Testis (tissue), 3 donors: Measurements from ENCODE around the gene AKAP8. TPM values are rescaled to one million over a fixed set of nuclear protein-coding genes. Genes with fewer than 3 reads are reported as not detected.

Experiments
- DNase-seq: peaks from one replicate; pipeline ENCODE4 v3.0.0-alpha.2; 2019
- H3K27ac ChIP-seq, 2 donors: fragments of 200-600 bp; sonication (generic); one replicate each; pipeline ENCODE4 v1.5.1; 2019
- H3K27me3 ChIP-seq: fragments of 200-600 bp; sonication (generic); one replicate; pipeline ENCODE4 v1.5.1; 2019
- H3K36me3 ChIP-seq: fragments of 200-600 bp; sonication (generic); one replicate; pipeline ENCODE4 v1.5.1; 2017; ENCODE audit warnings: low read depth; ENCODE audit errors: missing control alignments
- H3K4me1 ChIP-seq: fragments of 200-600 bp; sonication (generic); one replicate; pipeline ENCODE4 v1.5.1; 2019
- H3K4me3 ChIP-seq, 2 donors: fragments of 200-600 bp; sonication (generic); one replicate each; pipeline ENCODE4 v1.5.1; 2017 to 2019
- H3K9me3 ChIP-seq: fragments of 200-600 bp; sonication (generic); one replicate; pipeline ENCODE4 v1.5.1; 2017
- POLR2A ChIP-seq: fragments of 450-650 bp; IDR thresholded peaks from one replicate; pipeline ENCODE4 v1.6.1; 2017; ENCODE audit warnings: antibody characterized with exemption, mild to moderate bottlenecking, moderate library complexity
- WGBS, 2 donors: methylation state at CpG; one replicate each; pipeline ENCODE4 v1.1.5; 2018; 5-methylcytosine and 5-hydroxymethylcytosine counted together
- intact Hi-C: fragments of 100-400 bp; cut with DNase I; formaldehyde crosslinking; loops from one replicate; pipeline ENCODE4 v1.15.1; 2023; ENCODE audit warnings: low total_unique reads
- polyA plus RNA-seq: library from polyadenylated mRNA; stranded (reverse); fragments of 350-450 nt; fragmentation: Illumina TruSeq; extraction: RNeasy Lipid Tissue Mini Kit (QIAGEN cat#74804); gene quantifications from one replicate; pipeline ENCODE4 v1.2.3, GENCODE V29; 2014; ENCODE audit warnings: low read depth, low replicate concordance; ENCODE audit not compliant: insufficient read depth
- total RNA-seq, 2 donors: library from RNA; depleted of rRNA; stranded (reverse); fragments of >200 nt; gene quantifications; one replicate each; pipeline ENCODE4 v1.2.3, GENCODE V29; 2016
- TF ChIP-seq, protein P1 (sequence below), 3 experiments: fragments of 450-650 bp in 2 of 3; fragments of 200-600 bp in 1 of 3; sonication (generic) in 1 of 3; IDR thresholded peaks; one replicate each; pipeline ENCODE4 v1.5.1; 2016 to 2019; ENCODE audit warnings: antibody characterized with exemption in 3 of 3, mild to moderate bottlenecking in 2 of 3, moderate library complexity in 1 of 3

The AKAP8 gene
- total and polyA plus RNA-seq, 3 donors from 2014 or later, result 20.1 to 46.3 (median 44.0) TPM

DNA sequence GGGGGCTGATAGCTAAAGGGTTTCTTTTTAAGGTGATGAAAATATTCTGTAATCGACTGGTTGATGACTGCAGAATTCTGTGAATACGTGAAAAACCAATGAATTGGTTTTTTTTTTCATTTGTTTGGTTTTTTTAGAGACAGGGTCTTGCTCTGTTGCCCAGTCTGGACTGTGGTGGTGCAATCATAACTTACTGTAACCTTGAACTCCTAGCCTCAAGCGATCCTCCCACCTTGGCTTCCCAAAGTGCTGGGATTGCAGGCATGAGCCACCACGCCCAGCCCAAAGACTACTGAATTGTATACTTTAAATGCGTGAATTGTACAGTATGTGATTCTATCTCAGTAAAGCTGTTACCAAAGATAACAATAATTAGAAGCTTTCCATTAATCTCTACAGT lies 14.8 kb upstream of the AKAP8 start:
- WGBS, 2 donors, result 60 to 82% methylated on average over 5 of the region's 5 CpGs
- no peak for DNase-seq
- Histone ChIP-seq H3K27ac (no peak overlapping the region), H3K4me1 (no peaks in the 10 kb centered on the region), H3K4me3 (no peak overlapping the region), H3K36me3 (no peaks in the 10 kb centered on the region), H3K27me3 (no peaks in the 10 kb centered on the region), H3K9me3 (no peaks in the 10 kb centered on the region)
- intact Hi-C loops, result no loop called here
- TF ChIP-seq, protein P1, sequence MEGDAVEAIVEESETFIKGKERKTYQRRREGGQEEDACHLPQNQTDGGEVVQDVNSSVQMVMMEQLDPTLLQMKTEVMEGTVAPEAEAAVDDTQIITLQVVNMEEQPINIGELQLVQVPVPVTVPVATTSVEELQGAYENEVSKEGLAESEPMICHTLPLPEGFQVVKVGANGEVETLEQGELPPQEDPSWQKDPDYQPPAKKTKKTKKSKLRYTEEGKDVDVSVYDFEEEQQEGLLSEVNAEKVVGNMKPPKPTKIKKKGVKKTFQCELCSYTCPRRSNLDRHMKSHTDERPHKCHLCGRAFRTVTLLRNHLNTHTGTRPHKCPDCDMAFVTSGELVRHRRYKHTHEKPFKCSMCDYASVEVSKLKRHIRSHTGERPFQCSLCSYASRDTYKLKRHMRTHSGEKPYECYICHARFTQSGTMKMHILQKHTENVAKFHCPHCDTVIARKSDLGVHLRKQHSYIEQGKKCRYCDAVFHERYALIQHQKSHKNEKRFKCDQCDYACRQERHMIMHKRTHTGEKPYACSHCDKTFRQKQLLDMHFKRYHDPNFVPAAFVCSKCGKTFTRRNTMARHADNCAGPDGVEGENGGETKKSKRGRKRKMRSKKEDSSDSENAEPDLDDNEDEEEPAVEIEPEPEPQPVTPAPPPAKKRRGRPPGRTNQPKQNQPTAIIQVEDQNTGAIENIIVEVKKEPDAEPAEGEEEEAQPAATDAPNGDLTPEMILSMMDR (IDR thresholded peaks at IDR 0.05), result no peak
- TF ChIP-seq POLR2A, result no peak

DNA sequence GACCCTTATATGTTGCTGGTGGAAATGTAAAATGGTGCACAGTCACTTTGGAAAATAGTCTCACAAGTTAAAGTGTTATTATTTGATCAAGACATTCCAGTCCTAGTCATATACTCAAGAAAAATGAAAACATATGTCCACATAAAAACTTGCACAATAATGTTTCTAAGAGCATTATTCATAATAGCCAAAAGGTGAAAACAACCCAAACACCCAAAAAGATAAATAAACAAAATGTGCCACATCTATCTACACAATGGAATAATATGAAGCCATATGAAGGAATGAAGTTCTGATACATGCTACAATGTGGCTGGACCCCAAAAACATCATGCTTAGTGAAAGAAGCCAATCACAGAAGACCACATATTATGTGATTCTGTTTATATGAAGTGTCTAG lies 14.4 kb upstream of the AKAP8 start:
- H3K9me3 ChIP-seq, result no peaks in the 10 kb centered on the region
- TF ChIP-seq, protein P1 (IDR thresholded peaks at IDR 0.05), result no peak
- TF ChIP-seq POLR2A, result no peak
- no peaks in the 10 kb centered on the region for H3K4me1 ChIP-seq
- no peak for DNase-seq
- intact Hi-C loops, result no loop called here
- H3K27me3 ChIP-seq, result no peaks in the 10 kb centered on the region
- H3K4me3 ChIP-seq, result no peak overlapping the region
- no peak overlapping the region for H3K27ac ChIP-seq
- no peaks in the 10 kb centered on the region for H3K36me3 ChIP-seq

DNA sequence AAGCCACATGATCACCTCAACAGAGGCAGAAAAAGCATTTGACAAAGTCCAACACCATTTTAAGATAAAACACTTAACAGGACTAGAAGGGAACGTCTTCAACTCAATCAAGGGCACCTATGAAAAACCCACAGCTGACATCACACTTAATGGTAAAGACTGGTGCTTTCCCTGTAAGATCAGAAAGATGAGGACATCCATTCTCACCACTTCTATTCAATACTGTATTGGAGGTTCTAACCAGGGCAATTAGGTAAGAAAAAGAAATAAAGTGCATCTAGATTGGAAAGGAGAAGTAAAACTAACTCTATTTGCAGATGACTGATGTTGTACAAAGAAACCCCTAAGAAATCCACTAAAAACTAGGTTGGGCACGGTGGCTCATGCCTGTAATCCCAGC lies 11.2 kb upstream of the AKAP8 start:
- TF ChIP-seq, protein P1 (IDR thresholded peaks at IDR 0.05), result no peak
- no peak for TF ChIP-seq POLR2A
- H3K4me3 ChIP-seq, result no peak overlapping the region
- H3K27me3 ChIP-seq, result no peaks in the 10 kb centered on the region
- H3K36me3 ChIP-seq, result no peaks in the 10 kb centered on the region
- intact Hi-C loops, result no loop called here
- H3K4me1 ChIP-seq, result no peaks in the 10 kb centered on the region
- H3K27ac ChIP-seq, result no peak overlapping the region
- no peak for DNase-seq
- H3K9me3 ChIP-seq, result no peaks in the 10 kb centered on the region
- WGBS, 2 donors, result 77 to 80% methylated on average over 2 of the region's 2 CpGs

DNA sequence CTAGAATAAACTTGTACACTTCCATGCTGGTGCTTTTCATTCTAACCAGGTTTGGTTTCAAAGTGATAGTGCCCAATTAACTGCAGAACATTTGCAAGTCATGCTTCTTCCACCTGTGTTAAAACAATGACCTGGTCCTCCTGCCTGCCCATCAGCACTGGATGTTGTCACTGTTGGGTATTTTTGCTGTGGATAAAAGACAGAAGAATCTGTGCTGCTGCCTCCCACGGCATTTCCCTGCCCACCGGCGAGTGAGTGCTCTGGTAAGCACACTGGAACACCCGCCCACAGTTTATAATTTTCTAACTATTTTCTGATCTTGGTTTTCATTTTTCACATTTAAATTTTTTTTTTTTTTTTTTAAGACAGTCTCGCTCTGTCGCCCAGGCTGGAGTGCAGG lies 2.3 kb upstream of the AKAP8 start:
- H3K27me3 ChIP-seq, result no peaks in the 10 kb centered on the region
- H3K9me3 ChIP-seq, result no peaks in the 10 kb centered on the region
- no peak overlapping the region for H3K4me3 ChIP-seq
- intact Hi-C loops, result no loop called here
- peaks cover 13% of the 10 kb centered on the region for H3K4me1 ChIP-seq
- H3K27ac ChIP-seq, result no peak overlapping the region
- DNase-seq, result no peak
- H3K36me3 ChIP-seq, result no peaks in the 10 kb centered on the region
- WGBS, 2 donors, result 56 to 77% methylated on average over 6 of the region's 6 CpGs
- TF ChIP-seq, protein P1 (IDR thresholded peaks at IDR 0.05), result no peak
- TF ChIP-seq POLR2A, result no peak

DNA sequence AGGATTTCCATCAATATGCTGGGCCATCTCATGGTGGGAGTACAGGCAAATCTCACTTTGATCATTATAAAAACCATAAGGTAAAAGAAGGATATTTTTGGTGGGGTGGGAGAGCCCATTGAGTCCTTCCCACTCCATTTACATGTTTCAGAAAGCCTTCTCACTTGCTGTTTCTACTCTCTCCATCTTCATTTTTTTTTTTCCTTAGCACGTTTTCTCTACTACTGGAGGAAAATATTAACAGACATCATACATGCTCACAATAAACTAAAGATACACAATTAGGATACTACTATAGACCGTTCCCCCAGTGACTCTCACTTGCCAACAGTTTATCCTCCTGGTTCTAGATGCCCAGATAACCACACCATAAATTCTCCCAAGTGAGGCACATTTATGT lies 1.8 kb upstream of the AKAP8 start:
- intact Hi-C loops, result no loop called here
- TF ChIP-seq, protein P1 (IDR thresholded peaks at IDR 0.05), result no peak
- TF ChIP-seq POLR2A, result no peak
- peaks cover 17% of the 10 kb centered on the region for H3K4me1 ChIP-seq
- no peak for DNase-seq
- H3K27ac ChIP-seq, result no peak overlapping the region
- H3K4me3 ChIP-seq, result no peak overlapping the region
- 60 to 68% methylated on average over 2 of the region's 2 CpGs for WGBS, 2 donors
- no peaks in the 10 kb centered on the region for H3K27me3 ChIP-seq
- no peaks in the 10 kb centered on the region for H3K9me3 ChIP-seq
- no peaks in the 10 kb centered on the region for H3K36me3 ChIP-seq
